HL-60 (cell line): ENCODE measurements around the gene PTTG2.

Experiments used
- DNase-seq, 2 experiments: peaks; one replicate each; pipeline ENCODE4 v3.0.0-alpha.2; 2010 to 2020; ENCODE audit warnings: low read depth in 1 of 2, low spot score in 1 of 2
- H3K27ac ChIP-seq: fragments of 250-450 bp; sonication (Bioruptor Pico); replicated peaks from 2 replicates; pipeline ENCODE4 v1.5.1; 2020; ENCODE audit warnings: mild to moderate bottlenecking, moderate library complexity
- H3K27me3 ChIP-seq: fragments of 250-450 bp; sonication (Bioruptor Pico); 2 replicates; pipeline ENCODE4 v1.5.1; 2021; ENCODE audit warnings: mild to moderate bottlenecking, moderate library complexity; ENCODE audit not compliant: insufficient read depth, poor library complexity, severe bottlenecking
- H3K4me3 ChIP-seq: replicated peaks from 2 replicates; pipeline ENCODE4 v1.5.1; 2011; ENCODE audit warnings: mild to moderate bottlenecking, control low read depth, low read length; ENCODE audit not compliant: insufficient read depth
- CTCF ChIP-seq: IDR thresholded peaks from one replicate; pipeline ENCODE4 v1.5.1; 2011; ENCODE audit warnings: low read length, control low read depth, inconsistent platforms; ENCODE audit not compliant: insufficient read depth
- GABPA ChIP-seq: IDR thresholded peaks from 2 replicates; pipeline ENCODE4 v1.6.1; 2012; ENCODE audit warnings: low read depth
- POLR2AphosphoS5 ChIP-seq: IDR thresholded peaks from 2 replicates; pipeline ENCODE4 v1.6.1; 2012; ENCODE audit warnings: low read depth
- REST ChIP-seq: IDR thresholded peaks from 2 replicates; pipeline ENCODE4 v1.6.1; 2012; ENCODE audit warnings: low read depth; ENCODE audit not compliant: insufficient replicate concordance
- SPI1 ChIP-seq: IDR thresholded peaks from 2 replicates; pipeline ENCODE4 v1.6.1; 2012; ENCODE audit warnings: low read depth, mild to moderate bottlenecking, borderline replicate concordance

Gene PTTG2

GRCh38 chr4:37978248-37978924 lies 18.2 kb downstream of the PTTG2 start:
- Histone ChIP-seq H3K27me3 (no peaks in the 10 kb centered on the region), H3K27ac (peak overlapping the region; percentile 75), H3K4me3 (peak overlapping the region; percentile 48)
- TF ChIP-seq SPI1 (no peak), POLR2AphosphoS5 (no peak), REST (no peak), CTCF (no peak), GABPA (no peak)
- peak; percentile 15 to 66 for DNase-seq

- H3K27ac ChIP-seq = no peak overlapping the region
- H3K27me3 ChIP-seq = no peaks in the 10 kb centered on the region
- no peak for DNase-seq
- no peak overlapping the region for H3K4me3 ChIP-seq
- TF ChIP-seq REST = no peak
- no peak for TF ChIP-seq POLR2AphosphoS5
- no peak for TF ChIP-seq GABPA
- no peak for TF ChIP-seq CTCF
These were observed 20.0 kb downstream of the PTTG2 start for GRCh38 chr4:37980246-37980645.

GRCh38 chr4:37981425-37981824 lies 21.2 kb downstream of the PTTG2 start:
- Histone ChIP-seq H3K27ac (no peak overlapping the region), H3K4me3 (no peak overlapping the region), H3K27me3 (no peaks in the 10 kb centered on the region)
- no peak for DNase-seq
- TF ChIP-seq REST (no peak), GABPA (no peak), CTCF (no peak)
